ENCODE data around the gene BCAS3.

Gene BCAS3

GRCh38 chr17:61221597-61222471 lies 544.2 kb downstream of the BCAS3 start:
- no peak for DNase-seq (ENCODE audit: low spot score)
- no peak for TF ChIP-seq CTCF (conservative IDR thresholded peaks at IDR 0.05; ENCODE audit: low read depth)
- no peak overlapping the region for H3K27ac ChIP-seq
- ChIA-PET CTCF (interaction anchor here (0.7 kb wide), 1 partner anchor 151 kb away, joined by 3 read pairs; no protein-coding TSS in a partner anchor), POLR2A (ENCODE audit: low non-redundant PET) (no interaction called here)

DNA sequence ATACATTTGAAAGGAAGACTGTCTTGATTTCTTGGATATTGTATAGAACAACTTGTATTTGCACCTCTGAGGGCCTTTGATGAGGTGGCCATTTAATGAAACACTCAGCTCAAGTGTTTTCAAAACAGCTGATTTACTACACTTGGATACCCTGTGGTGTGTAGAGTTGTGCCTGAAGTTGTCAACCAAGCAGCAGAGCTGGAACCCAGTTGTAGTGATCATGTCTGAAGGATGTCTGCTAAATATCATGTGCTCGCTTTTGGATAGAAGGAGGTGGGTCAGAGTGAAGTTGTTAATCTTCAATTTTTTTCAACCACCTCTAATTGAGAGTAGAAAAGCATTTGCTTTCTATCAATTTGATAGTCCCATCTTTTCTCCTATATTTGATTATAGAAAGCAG lies 546.1 kb downstream of the BCAS3 start:
- POLR2A ChIA-PET (ENCODE audit: low non-redundant PET) = no interaction called here
- H3K27ac ChIP-seq = no peak overlapping the region
- no peak for DNase-seq (ENCODE audit: low spot score)
- CTCF ChIA-PET = no interaction called here
- no peak for TF ChIP-seq CTCF (conservative IDR thresholded peaks at IDR 0.05; ENCODE audit: low read depth)

DNA sequence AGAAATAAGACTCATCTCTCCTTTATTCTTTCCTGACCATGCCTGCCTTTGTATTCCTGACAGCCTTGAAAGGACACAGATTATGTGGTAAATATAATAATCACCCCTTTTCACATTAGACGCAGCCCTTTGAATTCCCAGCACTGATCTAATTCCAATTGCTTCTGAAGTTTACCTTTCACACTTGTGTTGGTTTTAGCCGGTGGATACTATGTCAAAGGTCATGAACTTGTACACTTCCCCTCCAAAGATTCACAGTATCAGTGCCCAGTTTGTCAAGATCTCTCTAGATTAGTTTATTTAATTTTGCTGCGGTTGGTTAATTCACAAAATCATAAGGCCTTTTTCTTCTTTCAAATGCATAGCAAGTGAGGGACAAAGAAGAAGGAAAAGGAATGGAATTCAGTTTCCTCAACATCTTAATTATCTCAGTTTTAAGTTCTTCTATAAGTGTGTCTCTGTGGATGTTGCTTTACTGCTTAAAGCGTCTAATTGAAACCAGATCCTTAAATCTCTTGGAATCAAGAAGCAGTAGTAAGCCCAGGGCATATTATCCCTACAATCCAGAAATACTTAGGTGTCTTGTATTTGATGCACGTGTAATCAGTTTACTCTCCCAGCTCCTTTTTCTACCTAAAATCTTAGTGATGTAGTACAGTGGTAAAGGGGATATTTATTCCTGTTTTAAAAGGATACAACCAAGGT lies 547.7 kb downstream of the BCAS3 start:
- no peak overlapping the region for H3K27ac ChIP-seq
- ChIA-PET POLR2A (ENCODE audit: low non-redundant PET) (no interaction called here), CTCF (interaction anchor here (0.6 kb wide), 1 partner anchor 11 kb away, joined by 4 read pairs; no protein-coding TSS in a partner anchor)
- DNase-seq (ENCODE audit: low spot score) = no peak
- no peak for TF ChIP-seq CTCF (conservative IDR thresholded peaks at IDR 0.05; ENCODE audit: low read depth)

- POLR2A ChIA-PET (ENCODE audit: low non-redundant PET) = no interaction called here
These were observed 550.2 kb downstream of the BCAS3 start for GRCh38 chr17:61227866-61228265.

DNA sequence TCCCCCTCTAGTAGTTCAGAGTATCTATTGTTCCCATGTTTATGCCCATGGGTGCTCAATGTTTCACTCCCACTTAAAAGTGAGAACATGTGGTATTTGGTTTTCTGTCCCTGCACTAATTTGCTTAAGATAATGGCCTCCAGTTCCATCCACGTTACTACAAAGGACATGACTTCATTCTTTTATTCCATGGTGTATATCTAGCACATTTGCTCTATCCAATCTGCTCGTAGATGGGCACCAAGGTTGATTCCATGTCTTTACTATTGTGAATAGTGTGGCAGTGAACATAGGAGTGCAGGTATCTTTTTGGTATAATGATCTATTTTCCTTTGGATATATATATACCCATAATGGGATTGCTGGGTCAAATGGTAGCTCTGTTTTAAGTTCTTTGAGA lies 552.8 kb downstream of the BCAS3 start:
- no peak for DNase-seq (ENCODE audit: low spot score)
- H3K27ac ChIP-seq = no peak overlapping the region
- TF ChIP-seq CTCF (conservative IDR thresholded peaks at IDR 0.05; ENCODE audit: low read depth) = no peak
- CTCF ChIA-PET = no interaction called here
- POLR2A ChIA-PET (ENCODE audit: low non-redundant PET) = no interaction called here

More at GRCh38 chr17:61227866-61228265, 550.2 kb downstream of the BCAS3 start:
- no peak for DNase-seq (ENCODE audit: low spot score)
- CTCF ChIA-PET = no interaction called here
- TF ChIP-seq CTCF (conservative IDR thresholded peaks at IDR 0.05; ENCODE audit: low read depth) = no peak
- H3K27ac ChIP-seq = no peak overlapping the region

DNA sequence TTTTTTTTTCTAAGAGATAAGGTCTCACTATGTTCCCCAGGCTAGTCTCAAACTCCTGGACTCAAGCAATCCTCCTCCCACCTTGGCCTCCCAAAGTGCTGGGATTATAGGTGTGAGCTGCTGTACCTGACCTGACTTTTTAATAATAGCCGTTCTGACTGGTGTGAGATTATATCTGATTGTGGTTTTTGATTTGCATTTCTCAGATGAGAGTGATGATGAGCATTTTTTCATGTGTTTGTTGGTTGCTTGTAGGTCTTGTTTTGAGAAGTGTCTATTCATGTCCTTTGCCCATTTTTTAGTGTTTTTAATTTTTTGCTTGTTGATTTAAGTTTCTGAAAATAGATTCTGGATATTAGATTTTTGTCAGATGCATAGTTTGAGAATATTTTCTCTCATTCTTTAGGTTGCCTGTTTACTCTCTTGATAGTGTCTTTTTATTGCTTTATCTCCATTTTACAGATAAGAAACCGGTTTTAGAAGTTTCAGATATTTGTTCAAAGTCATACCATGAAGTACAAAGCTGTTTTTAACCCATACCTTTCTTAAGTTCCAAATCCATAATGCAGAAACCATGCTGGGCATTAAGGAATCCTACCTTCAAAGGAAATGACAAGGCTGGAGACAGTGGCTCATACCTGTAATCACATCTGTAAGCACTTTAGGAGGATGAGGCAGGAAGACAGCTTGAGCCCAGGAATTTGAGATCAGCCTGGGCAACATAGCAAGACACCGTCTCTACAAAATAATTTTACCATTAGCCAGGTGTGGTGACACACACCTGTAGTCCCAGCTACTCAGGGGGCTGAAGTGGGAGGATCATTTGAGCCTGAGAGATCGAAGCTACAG lies 553.5 kb downstream of the BCAS3 start:
- ChIA-PET POLR2A (ENCODE audit: low non-redundant PET) (no interaction called here), CTCF (no interaction called here)
- no peak for TF ChIP-seq CTCF (conservative IDR thresholded peaks at IDR 0.05; ENCODE audit: low read depth)
- DNase-seq (ENCODE audit: low spot score) = no peak
- no peak overlapping the region for H3K27ac ChIP-seq

Measured in RWPE1 (cell line).